Subcutaneous adipose tissue (tissue), 4 donors: ENCODE data around the gene CXCR3. TPM values are rescaled to one million over a fixed set of nuclear protein-coding genes. Genes with fewer than 3 reads are reported as not detected.

Experiments used
- CTCF ChIP-seq: fragments of 450-650 bp; IDR thresholded peaks from one replicate; pipeline ENCODE4 v1.5.1; 2016; ENCODE audit warnings: low read depth, mild to moderate bottlenecking, control low read depth, antibody characterized with exemption, moderate library complexity
- total RNA-seq, 4 donors: library from RNA; depleted of rRNA; stranded (reverse); fragments of >200 nt; gene quantifications; one replicate each; pipeline ENCODE4 v1.1.0, GENCODE V29; 2016

The CXCR3 gene
- total RNA-seq, 4 donors from 2014 or later: not detected

GRCh38 chrX:71615056-71615455 is 3.3 kb downstream of the CXCR3 start:
- TF ChIP-seq CTCF: no peak

- TF ChIP-seq CTCF: no peak
These were observed 6.1 kb downstream of the CXCR3 start for GRCh38 chrX:71612256-71612655.

- TF ChIP-seq CTCF: no peak
These were observed 9.1 kb downstream of the CXCR3 start for GRCh38 chrX:71609095-71609750.

GRCh38 chrX:71607488-71607887 is 10.8 kb downstream of the CXCR3 start:
- TF ChIP-seq CTCF: no peak

- TF ChIP-seq CTCF: no peak
These were observed 11.6 kb downstream of the CXCR3 start for GRCh38 chrX:71606536-71607216.

- no peak for TF ChIP-seq CTCF
These were observed 13.3 kb downstream of the CXCR3 start for GRCh38 chrX:71604796-71605568.

GRCh38 chrX:71604141-71604540 is 14.2 kb downstream of the CXCR3 start:
- TF ChIP-seq CTCF: no peak
